Mesodermal cell (in vitro differentiated cells): ENCODE data around the gene ST6GALNAC4.
"Not testable (repeated sequence)": the region's sequence is repeated elsewhere in the genome, so short reads cannot be mapped to it uniquely, and the experiment has no call there.

Experiments used
- H3K27ac ChIP-seq: 2 replicates; pipeline ENCODE4 v1.7.0; 2013; ENCODE audit warnings: mild to moderate bottlenecking, low read depth, low read length, moderate library complexity; ENCODE audit not compliant: severe bottlenecking
- H3K36me3 ChIP-seq: 2 replicates; pipeline ENCODE4 v1.7.1; 2013; ENCODE audit warnings: mild to moderate bottlenecking, low read length, moderate library complexity; ENCODE audit not compliant: control insufficient read depth, insufficient read depth
- H3K4me1 ChIP-seq: one replicate; pipeline ENCODE4 v1.7.1; 2013; ENCODE audit warnings: mild to moderate bottlenecking, low read length; ENCODE audit not compliant: insufficient read depth, control insufficient read depth, poor library complexity, severe bottlenecking
- H3K4me3 ChIP-seq: 2 replicates; pipeline ENCODE4 v1.7.0; 2013; ENCODE audit warnings: low read length, control low read depth, mild to moderate bottlenecking; ENCODE audit not compliant: insufficient read depth, poor library complexity, severe bottlenecking; ENCODE audit errors: extremely low read depth
- H3K9me3 ChIP-seq: 2 replicates; pipeline ENCODE4 v1.7.1; 2013; ENCODE audit warnings: mild to moderate bottlenecking, low read length, moderate library complexity; ENCODE audit not compliant: control insufficient read depth
- WGBS, 2 experiments: methylation state at CpG; one replicate each; pipeline ENCODE4 v1.1.5; 2013; ENCODE audit warnings: missing lambda C conversion rate in 2 of 2; ENCODE audit not compliant: insufficient coverage in 2 of 2; 5-methylcytosine and 5-hydroxymethylcytosine counted together

Gene ST6GALNAC4

DNA sequence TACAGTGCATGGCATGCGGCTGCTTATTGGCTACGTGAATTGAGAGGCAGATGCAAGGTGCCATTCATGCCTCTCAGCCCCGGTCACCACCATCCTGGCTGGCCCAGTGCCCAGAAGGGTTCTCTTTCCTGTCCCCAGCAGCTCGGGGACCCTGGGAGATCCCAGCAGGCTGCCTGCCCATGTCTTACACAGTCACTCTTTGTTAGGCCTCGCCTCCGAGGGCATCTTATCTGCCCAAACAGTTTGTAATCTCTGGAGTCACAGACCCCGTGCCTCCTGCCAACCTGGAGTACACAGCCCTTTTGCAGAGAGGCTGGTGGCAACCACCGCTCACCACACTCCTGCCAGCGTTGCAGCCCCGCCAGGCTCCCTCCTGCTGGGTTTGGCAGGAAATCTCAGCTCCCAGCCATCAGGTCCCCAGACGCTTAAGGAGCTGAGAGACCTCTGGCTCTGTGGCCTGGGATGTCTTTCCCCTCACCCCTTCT lies 32.4 kb downstream of the ST6GALNAC4 start:
- Histone ChIP-seq H3K4me1 (peaks cover 16% of the 10 kb centered on the region), H3K9me3 (no peaks in the 10 kb centered on the region), H3K27ac (peak overlapping the region; percentile 10), H3K4me3 (no peak overlapping the region), H3K36me3 (peaks cover 28% of the 10 kb centered on the region)
- 73 to 75% methylated on average over 11 of the region's 11 CpGs for WGBS, 2 experiments

DNA sequence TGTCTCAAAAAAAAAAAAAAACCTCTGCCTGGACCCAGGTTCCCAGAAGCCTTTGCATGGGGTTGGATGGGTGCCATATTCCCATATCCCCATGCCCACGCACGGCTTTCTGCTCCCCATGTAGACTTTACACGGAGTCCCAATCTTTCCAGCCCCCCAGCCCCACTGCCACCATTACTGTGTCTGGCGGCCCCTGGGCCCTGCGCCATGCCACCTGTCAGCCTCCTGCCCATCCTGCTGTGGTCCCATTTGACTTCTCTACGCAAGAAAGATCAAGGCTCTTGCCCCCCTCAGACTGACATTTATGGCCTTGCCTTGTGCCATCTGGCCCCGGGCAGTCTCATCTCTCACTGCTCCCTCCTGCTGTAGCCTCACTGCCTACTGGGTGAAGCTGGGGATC lies 32.9 kb downstream of the ST6GALNAC4 start:
- Histone ChIP-seq H3K4me1 (peaks cover 16% of the 10 kb centered on the region), H3K9me3 (no peaks in the 10 kb centered on the region), H3K36me3 (peaks cover 23% of the 10 kb centered on the region), H3K4me3 (no peak overlapping the region), H3K27ac (no peak overlapping the region)
- WGBS, 2 experiments, result 97% methylated on average over 7 of the region's 7 CpGs

GRCh38 chr9:127881715-127882114 lies 35.1 kb downstream of the ST6GALNAC4 start:
- not testable (repeated sequence) for H3K27ac ChIP-seq

GRCh38 chr9:127880143-127880542 lies 36.7 kb downstream of the ST6GALNAC4 start:
- no peak overlapping the region for H3K4me3 ChIP-seq
- peaks cover 23% of the 10 kb centered on the region for H3K4me1 ChIP-seq
- H3K9me3 ChIP-seq, result no peaks in the 10 kb centered on the region
- H3K27ac ChIP-seq, result no peak overlapping the region
- peaks cover 3% of the 10 kb centered on the region for H3K36me3 ChIP-seq
- 79% methylated on average over 3 of the region's 8 CpGs; no CpG with 5 or more reads in 1 of the 2 experiments for WGBS, 2 experiments

More at GRCh38 chr9:127881715-127882114, 35.1 kb downstream of the ST6GALNAC4 start:
- H3K9me3 ChIP-seq, H3K36me3 ChIP-seq, H3K4me3 ChIP-seq: not testable (repeated sequence)
- H3K4me1 ChIP-seq, result peaks cover 21% of the 10 kb centered on the region
- WGBS, 2 experiments, result 88 to 100% methylated on average over 2 to 3 of the region's 3 CpGs

DNA sequence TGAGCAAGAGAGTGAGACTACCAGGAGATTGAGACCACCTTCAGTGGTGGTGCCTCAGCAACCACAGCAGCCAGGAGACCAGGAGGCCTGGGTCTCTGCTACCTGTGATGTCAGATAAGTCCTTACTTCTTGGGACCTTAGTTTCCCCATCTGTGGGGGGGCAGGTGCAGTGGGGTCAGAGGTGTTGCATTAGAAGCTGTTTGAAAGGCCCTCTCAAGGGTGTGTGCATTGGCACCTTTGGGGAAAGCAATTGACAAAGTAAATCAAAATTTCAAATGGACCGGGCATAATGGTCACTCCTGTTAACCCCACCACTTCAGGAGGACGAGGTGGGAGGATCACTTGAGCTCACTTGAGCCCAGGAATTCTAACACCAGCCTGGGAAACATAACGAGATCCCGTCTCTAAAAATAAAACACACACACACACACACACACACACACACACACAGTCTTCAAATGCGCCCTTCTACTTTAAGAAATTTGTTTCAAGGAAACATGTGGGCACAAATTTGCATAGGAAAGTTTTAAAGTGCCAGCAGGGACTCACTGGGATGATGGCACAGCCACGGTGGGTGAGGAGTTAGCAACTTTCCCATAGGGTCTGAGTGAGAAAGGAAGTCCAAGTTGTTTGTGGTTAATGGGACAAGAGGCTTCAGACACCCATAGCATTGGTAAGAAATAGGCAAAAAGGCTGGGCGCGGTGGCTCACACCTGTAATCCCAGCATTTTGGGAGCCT lies 38.0 kb downstream of the ST6GALNAC4 start:
- Histone ChIP-seq H3K27ac (no peak overlapping the region), H3K4me3 (no peak overlapping the region), H3K9me3 (no peaks in the 10 kb centered on the region), H3K4me1 (peaks cover 19% of the 10 kb centered on the region), H3K36me3 (no peaks in the 10 kb centered on the region)
- 86 to 95% methylated on average over 5 to 6 of the region's 8 CpGs for WGBS, 2 experiments

DNA sequence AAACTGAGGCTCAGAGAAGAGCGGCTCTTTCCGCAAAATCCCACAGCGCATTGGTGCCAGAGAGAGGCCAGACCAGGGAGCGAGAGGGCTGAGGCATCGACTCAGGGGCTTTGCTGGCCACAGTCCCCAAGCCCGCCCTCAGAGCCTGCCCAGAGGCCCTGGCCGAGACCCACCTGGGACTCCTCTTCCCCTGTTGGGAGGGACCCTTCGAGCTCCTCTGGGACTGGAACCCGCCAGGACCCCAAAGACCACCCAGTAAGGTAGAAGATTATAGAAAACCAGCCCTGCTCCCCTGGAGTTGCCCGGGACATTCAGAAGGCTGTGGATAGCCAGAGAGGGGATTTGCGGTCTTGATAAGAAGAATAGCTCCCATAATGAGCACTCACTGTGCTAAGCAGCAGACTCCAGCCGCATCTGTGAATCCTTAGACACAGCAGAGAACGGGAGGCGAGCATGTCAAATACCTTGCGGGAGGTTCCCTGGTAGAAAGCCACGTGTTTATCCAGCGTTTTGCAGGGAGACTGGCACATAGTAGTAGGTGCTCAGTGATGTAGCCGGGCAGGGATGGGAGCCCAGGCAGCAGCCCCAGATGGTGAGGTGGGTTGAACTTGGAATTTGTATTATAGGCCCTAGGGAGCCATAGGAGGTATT lies 38.7 kb downstream of the ST6GALNAC4 start:
- 69 to 71% methylated on average over 16 to 17 of the region's 18 CpGs for WGBS, 2 experiments
- Histone ChIP-seq H3K27ac (peak overlapping the region; percentile 37), H3K36me3 (no peaks in the 10 kb centered on the region), H3K9me3 (no peaks in the 10 kb centered on the region), H3K4me3 (peak overlapping the region; percentile 39), H3K4me1 (peaks cover 26% of the 10 kb centered on the region)

- H3K4me1 ChIP-seq, result peaks cover 31% of the 10 kb centered on the region
- no peaks in the 10 kb centered on the region for H3K36me3 ChIP-seq
- WGBS, 2 experiments, result 2 to 4% methylated on average over 35 to 37 of the region's 44 CpGs
- peak within 1 kb of the TSS; percentile 41 for H3K27ac ChIP-seq
- H3K4me3 ChIP-seq, result peak within 1 kb of the TSS; percentile 39
- no peaks in the 10 kb centered on the region for H3K9me3 ChIP-seq
Observed at GRCh38 chr9:127877566-127877998, 39.3 kb downstream of the ST6GALNAC4 start, which contains the start of gene AK1. TSS of gene AK1 (minus strand) at chr9:127877675. CDS start at chr9:127874617, 3,058 bp downstream.

GRCh38 chr9:127876764-127877562 lies 39.9 kb downstream of the ST6GALNAC4 start:
- Histone ChIP-seq H3K4me3 (peak overlapping the region; percentile 39), H3K4me1 (peaks cover 34% of the 10 kb centered on the region), H3K9me3 (no peaks in the 10 kb centered on the region), H3K36me3 (no peaks in the 10 kb centered on the region), H3K27ac (peak overlapping the region; percentile 41)
- WGBS, 2 experiments, result 54 to 77% methylated on average over 13 to 22 of the region's 26 CpGs

- Histone ChIP-seq H3K9me3 (no peaks in the 10 kb centered on the region), H3K4me1 (peaks cover 34% of the 10 kb centered on the region), H3K4me3 (no peak overlapping the region), H3K36me3 (no peaks in the 10 kb centered on the region), H3K27ac (no peak overlapping the region)
- 91 to 94% methylated on average over 6 to 10 of the region's 14 CpGs for WGBS, 2 experiments
Observed at GRCh38 chr9:127876026-127876763, 40.6 kb downstream of the ST6GALNAC4 start.
